GM20431 (cell line): ENCODE data around the gene PCDH17.

ENCODE experiments used
- in situ Hi-C: fragments of 300-500 bp; cut with MseI, MboI; formaldehyde crosslinking; loops from one replicate; pipeline ENCODE4 v1.15.0; 2020; ENCODE audit warnings: low sequenced_read_pairs; ENCODE audit not compliant: unreplicated experiment

Gene PCDH17

GRCh38 chr13:57631596-57632275, at the start of gene PCDH17:
Gene PCDH17, plus strand, starts transcription at chr13:57631744. Its CDS starts 803 bp downstream, at chr13:57632547.
- in situ Hi-C loops = loop anchor here (25.0 kb wide), 1 partner anchor 1681 kb away; no protein-coding TSS in a partner anchor

DNA sequence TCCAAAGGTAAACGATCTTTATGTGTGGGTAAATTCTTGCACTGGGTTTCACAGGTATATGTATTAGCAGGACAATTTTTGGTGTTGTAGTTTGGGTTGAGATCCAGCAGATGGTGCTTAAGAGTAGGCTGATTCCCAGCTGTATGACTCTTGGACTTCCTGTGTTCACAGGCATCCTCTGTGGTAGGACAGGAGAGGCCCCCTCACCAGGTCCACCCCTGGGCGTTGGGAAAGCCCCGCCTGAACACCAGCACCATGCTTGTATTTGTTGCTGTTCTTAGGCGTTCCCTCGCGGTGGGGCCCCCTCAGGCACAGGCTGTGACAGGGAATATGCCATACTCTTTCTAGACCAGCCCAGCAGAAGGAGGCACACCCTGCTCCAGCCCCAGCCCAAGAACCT, 49.5 kb upstream of the PCDH17 start:
- in situ Hi-C loops = no loop called here

GRCh38 chr13:57583529-57583928, 48.0 kb upstream of the PCDH17 start:
- in situ Hi-C loops = no loop called here

DNA sequence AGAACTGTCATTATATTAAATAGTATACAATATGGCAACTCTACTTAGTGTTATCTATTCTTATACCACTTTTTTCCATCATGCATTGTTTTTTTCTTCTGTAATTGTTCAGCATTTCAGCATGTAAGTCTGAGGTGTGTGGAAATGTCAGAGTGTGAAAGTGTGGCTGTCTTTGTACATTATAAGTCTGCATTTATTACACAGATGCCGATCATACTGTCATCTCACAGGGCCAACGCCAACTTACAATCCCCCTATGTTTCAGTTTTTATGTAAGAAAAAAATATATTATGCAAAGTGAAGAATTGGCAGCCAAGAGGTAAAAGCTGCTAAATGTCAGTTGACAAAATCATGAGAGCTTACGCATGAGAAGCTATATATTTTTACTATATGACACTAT, 42.9 kb upstream of the PCDH17 start:
- in situ Hi-C loops = no loop called here

DNA sequence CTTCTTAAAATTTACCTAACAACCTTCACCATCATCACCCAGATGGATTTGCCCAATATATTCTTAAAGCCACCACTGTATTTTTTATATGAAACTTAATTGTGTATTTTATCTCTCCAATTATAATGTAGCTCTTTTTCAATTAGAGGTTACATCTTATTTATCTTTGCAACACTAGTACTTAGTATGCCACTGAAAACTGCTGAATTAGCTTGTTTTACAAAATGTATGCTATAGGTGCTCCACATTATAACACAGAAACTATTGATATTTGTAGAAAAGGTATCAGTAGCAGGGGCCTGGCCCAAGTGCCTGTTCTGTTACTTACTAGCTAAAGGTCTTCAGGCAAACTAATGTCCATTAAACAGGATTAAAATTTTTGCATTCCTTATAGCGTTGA, 35.8 kb upstream of the PCDH17 start:
- in situ Hi-C loops = no loop called here

DNA sequence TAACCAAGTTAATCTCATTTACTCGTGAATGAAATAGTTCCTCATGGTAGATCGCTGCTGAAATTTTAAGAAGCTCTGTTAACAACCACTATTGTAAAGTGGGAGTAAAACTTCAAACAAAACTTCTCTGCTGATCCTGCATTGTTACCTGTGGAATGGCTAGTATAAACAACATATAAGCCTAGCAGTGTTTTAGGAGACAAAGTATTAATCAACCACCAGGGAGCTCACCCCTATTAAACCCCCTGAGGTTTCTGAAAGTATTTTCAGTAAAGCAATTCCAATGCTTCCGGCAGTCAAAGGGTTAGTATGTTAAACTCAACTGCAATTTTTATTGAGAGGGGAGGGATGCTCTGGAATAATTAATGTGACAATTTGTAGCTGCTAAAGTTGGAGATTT, 30.0 kb upstream of the PCDH17 start:
- in situ Hi-C loops = no loop called here

DNA sequence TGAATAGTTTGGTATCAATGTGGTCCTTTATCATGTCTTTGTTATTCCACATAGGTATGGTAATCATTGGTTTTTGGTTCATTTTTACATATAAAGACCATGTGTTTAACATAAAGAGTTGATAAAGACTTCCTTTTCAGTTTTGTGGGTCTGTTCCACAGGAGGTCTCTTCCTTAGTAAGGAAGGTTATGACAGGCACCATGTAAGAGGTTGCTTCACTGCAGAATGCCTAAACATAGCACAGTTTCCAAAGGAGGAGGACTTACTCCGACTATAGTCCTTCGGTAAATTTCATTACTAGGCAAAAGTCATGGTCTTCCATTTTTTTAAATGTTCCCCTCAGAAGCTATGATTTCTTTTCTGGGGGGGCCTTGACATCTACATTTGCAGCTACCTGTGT, 27.1 kb upstream of the PCDH17 start:
- in situ Hi-C loops = no loop called here

DNA sequence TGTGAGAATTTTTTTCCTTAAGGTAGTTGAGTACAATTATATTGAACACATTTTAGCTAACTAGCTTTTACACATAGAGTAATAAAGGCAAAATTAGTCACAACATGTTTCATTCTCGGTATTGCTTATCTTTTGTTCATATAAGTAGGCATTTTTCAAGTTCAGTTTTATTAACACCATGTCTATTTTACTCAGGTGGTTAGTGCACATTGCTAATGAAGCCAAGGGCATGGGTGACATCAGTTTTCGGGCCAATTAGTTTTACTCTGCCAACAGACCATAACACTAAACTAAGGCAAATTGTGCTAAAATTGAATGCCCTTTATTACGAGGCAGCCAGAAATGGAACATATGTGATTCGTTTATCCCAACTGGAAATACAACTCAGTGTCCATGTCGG, 19.6 kb upstream of the PCDH17 start:
- in situ Hi-C loops = no loop called here

DNA sequence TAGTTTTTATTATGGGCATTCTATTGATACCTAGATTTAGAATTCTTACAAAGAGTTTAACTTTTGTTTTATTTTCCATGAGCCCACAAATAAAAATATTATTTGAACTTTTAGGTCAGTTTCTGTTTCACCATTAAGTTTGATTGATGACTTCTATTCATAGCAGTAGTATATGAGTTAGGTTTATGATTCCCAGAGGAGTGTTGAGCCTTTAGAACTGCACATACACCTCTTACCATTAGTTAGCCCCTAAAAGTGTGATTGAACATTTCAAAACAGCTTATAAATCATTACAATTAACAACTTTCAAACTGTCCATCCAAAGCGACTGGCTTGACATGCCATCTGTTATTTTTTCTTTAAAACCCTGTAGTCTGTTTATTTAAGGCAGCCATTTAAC, 19.0 kb upstream of the PCDH17 start:
- in situ Hi-C loops = no loop called here

- in situ Hi-C loops = loop anchor here (25.0 kb wide), 1 partner anchor 1688 kb away; no protein-coding TSS in a partner anchor
Measured at GRCh38 chr13:57624565-57625435, 6.7 kb upstream of the PCDH17 start.

DNA sequence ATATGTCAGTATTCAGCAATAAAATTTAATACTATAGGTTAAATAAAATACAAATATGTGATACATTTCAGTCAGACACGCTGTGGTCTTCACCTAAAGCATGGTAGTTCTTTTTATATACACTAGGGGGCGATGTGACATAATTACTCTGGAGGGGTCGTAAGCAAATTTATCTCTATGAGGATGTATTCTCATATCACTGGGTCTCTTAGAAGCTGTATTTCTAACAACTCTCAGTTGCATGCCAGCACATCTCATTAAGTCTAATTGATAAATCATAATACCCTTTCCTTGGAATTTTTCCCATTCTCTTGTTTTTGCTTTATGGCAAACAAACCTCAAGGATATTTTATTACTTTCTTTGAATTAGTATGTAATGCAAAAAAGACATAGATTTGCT, 3.9 kb upstream of the PCDH17 start:
- in situ Hi-C loops = loop anchor here (25.0 kb wide), 1 partner anchor 1685 kb away; no protein-coding TSS in a partner anchor

- in situ Hi-C loops = loop anchor here (25.0 kb wide), 1 partner anchor 1683 kb away; no protein-coding TSS in a partner anchor
Measured at GRCh38 chr13:57629391-57629804, 2.1 kb upstream of the PCDH17 start.

- in situ Hi-C loops = loop anchor here (25.0 kb wide), 1 partner anchor 1682 kb away; no protein-coding TSS in a partner anchor
Measured at GRCh38 chr13:57629821-57630235, 1.7 kb upstream of the PCDH17 start.

DNA sequence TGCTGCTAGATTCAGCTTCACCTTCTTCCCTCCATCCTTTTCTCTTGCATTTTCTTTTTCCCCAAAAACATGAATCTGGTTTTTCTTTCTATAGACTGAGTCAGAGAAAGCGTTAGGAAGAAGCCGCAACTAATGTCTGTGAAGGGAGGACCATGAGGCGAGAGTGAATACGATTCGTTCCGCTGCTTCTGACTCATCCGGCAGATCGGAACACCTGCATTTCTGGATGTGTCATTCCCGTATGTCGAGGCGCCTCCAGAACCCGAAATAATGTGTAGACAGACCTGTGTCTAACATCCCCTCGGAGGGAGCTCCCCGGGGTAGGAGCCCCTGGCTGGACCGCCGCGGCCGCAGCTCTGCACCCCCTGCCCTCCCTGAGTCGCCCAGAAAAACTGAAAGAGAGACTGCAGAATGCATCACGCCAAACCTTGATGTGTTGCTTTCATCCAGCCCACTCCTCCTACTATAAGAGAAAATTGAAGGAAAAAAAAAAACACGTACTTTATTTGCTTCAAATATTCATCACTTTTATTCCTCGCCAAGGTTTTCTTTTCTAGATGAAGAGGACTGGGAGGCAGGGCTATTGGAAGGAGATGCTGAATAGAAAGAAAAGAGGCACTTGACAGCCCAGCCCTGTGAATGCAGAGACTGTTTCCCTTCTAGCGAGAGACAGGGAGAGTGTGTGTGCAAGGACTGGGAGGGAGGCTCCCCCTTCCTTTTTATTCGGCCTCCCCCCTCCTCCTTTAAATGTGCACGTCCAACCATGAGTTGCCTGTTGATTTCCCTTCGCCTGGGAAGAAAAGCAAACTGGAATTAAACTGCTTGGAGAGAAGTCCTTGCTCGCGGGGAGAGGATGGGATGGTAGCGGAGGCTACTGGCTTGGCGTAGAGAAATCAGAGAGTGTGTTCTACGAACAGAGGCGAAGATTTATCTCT, 616 bp upstream of the PCDH17 start:
- in situ Hi-C loops = loop anchor here (25.0 kb wide), 1 partner anchor 1681 kb away; no protein-coding TSS in a partner anchor

DNA sequence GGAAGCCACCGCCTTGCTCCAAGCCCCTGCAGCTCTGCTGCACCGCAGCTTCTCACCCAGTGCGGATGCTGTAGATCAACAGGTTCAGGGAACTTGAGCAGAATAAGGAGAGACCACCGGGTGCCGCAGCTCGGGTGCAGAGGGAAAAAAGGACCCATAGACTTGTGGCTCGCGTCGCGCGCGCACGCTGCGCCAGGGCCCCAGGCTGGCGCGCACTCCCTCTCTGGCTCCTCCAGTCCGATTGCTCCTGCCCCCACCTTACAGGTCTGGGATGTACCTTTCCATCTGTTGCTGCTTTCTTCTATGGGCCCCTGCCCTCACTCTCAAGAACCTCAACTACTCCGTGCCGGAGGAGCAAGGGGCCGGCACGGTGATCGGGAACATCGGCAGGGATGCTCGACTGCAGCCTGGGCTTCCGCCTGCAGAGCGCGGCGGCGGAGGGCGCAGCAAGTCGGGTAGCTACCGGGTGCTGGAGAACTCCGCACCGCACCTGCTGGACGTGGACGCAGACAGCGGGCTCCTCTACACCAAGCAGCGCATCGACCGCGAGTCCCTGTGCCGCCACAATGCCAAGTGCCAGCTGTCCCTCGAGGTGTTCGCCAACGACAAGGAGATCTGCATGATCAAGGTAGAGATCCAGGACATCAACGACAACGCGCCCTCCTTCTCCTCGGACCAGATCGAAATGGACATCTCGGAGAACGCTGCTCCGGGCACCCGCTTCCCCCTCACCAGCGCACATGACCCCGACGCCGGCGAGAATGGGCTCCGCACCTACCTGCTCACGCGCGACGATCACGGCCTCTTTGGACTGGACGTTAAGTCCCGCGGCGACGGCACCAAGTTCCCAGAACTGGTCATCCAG, 964 bp downstream of the PCDH17 start:
- in situ Hi-C loops = loop anchor here (25.0 kb wide), 1 partner anchor 1680 kb away; no protein-coding TSS in a partner anchor

DNA sequence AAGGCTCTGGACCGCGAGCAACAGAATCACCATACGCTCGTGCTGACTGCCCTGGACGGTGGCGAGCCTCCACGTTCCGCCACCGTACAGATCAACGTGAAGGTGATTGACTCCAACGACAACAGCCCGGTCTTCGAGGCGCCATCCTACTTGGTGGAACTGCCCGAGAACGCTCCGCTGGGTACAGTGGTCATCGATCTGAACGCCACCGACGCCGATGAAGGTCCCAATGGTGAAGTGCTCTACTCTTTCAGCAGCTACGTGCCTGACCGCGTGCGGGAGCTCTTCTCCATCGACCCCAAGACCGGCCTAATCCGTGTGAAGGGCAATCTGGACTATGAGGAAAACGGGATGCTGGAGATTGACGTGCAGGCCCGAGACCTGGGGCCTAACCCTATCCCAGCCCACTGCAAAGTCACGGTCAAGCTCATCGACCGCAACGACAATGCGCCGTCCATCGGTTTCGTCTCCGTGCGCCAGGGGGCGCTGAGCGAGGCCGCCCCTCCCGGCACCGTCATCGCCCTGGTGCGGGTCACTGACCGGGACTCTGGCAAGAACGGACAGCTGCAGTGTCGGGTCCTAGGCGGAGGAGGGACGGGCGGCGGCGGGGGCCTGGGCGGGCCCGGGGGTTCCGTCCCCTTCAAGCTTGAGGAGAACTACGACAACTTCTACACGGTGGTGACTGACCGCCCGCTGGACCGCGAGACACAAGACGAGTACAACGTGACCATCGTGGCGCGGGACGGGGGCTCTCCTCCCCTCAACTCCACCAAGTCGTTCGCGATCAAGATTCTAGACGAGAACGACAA, 1.8 kb downstream of the PCDH17 start:
- in situ Hi-C loops = loop anchor here (25.0 kb wide), 1 partner anchor 1679 kb away; no protein-coding TSS in a partner anchor

GRCh38 chr13:57633950-57634838, 2.6 kb downstream of the PCDH17 start:
- in situ Hi-C loops = loop anchor here (25.0 kb wide), 1 partner anchor 1678 kb away; no protein-coding TSS in a partner anchor
